SK-N-SH treated with all-trans-retinoic acid at 6 μM for 48 hours (cell line): ENCODE measurements around the gene PVALEF.

ENCODE experiments used
- ARNTL ChIP-seq: fragments of 450-650 bp; formaldehyde crosslinking; IDR thresholded peaks from 2 replicates; pipeline ENCODE4 v1.5.0; 2020; ENCODE audit warnings: low read depth, mild to moderate bottlenecking, moderate library complexity, borderline replicate concordance
- BACH2 ChIP-seq: fragments of 250-450 bp; sonication (Bioruptor Pico); IDR thresholded peaks from 2 replicates; pipeline ENCODE4 v1.9.0; 2021; ENCODE audit warnings: mild to moderate bottlenecking, borderline replicate concordance
- CSDC2 ChIP-seq: fragments of 250-450 bp; sonication (Bioruptor Pico); IDR thresholded peaks from 2 replicates; pipeline ENCODE4 v1.5.0; 2020; ENCODE audit warnings: mild to moderate bottlenecking, moderate library complexity
- GLIS3 ChIP-seq: fragments of 250-450 bp; sonication (Bioruptor Pico); IDR thresholded peaks from 2 replicates; pipeline ENCODE4 v1.5.0; 2020; ENCODE audit warnings: mild to moderate bottlenecking, moderate library complexity
- ISL1 ChIP-seq: fragments of 250-450 bp; sonication (Bioruptor Pico); IDR thresholded peaks from 2 replicates; pipeline ENCODE4 v2.1.2; 2022; ENCODE audit warnings: mild to moderate bottlenecking, moderate library complexity
- PATZ1 ChIP-seq: fragments of 250-450 bp; sonication (Bioruptor Pico); IDR thresholded peaks from 2 replicates; pipeline ENCODE4 v1.8.0; 2020; ENCODE audit warnings: mild to moderate bottlenecking, moderate library complexity, borderline replicate concordance
- POU6F1 ChIP-seq: fragments of 250-450 bp; sonication (Bioruptor Pico); IDR thresholded peaks from 2 replicates; pipeline ENCODE4 v1.8.0; 2021; ENCODE audit warnings: low read depth, mild to moderate bottlenecking, moderate library complexity, borderline replicate concordance
- PPARA ChIP-seq: fragments of 250-450 bp; sonication (Bioruptor Pico); IDR thresholded peaks from 2 replicates; pipeline ENCODE4 v1.5.0; 2020; ENCODE audit warnings: mild to moderate bottlenecking, borderline replicate concordance
- RARB ChIP-seq: fragments of 250-450 bp; sonication (Bioruptor Pico); IDR thresholded peaks from 2 replicates; pipeline ENCODE4 v1.8.0; 2021; ENCODE audit warnings: mild to moderate bottlenecking, moderate library complexity
- SNAI2 ChIP-seq: fragments of 250-450 bp; sonication (Bioruptor Pico); IDR thresholded peaks from 2 replicates; pipeline ENCODE4 v1.5.0; 2020; ENCODE audit warnings: mild to moderate bottlenecking, moderate library complexity
- TCF4 ChIP-seq: fragments of 250-450 bp; sonication (Bioruptor Pico); IDR thresholded peaks from 2 replicates; pipeline ENCODE4 v1.8.0; 2021; ENCODE audit warnings: mild to moderate bottlenecking, moderate library complexity, borderline replicate concordance
- ZFP30 ChIP-seq: fragments of 450-650 bp; formaldehyde crosslinking; IDR thresholded peaks from 2 replicates; pipeline ENCODE4 v1.5.0; 2022; ENCODE audit warnings: mild to moderate bottlenecking, moderate library complexity
- ZNF565 ChIP-seq: fragments of 450-650 bp; formaldehyde crosslinking; conservative IDR thresholded peaks from 2 replicates; pipeline ENCODE4 v1.5.0; 2020; ENCODE audit warnings: low read depth, mild to moderate bottlenecking, moderate library complexity
- TF ChIP-seq, protein P1 (sequence below): fragments of 250-450 bp; sonication (Bioruptor Pico); IDR thresholded peaks from 2 replicates; pipeline ENCODE4 v1.5.1; 2020; ENCODE audit warnings: low read depth, mild to moderate bottlenecking, moderate library complexity

DNA sequence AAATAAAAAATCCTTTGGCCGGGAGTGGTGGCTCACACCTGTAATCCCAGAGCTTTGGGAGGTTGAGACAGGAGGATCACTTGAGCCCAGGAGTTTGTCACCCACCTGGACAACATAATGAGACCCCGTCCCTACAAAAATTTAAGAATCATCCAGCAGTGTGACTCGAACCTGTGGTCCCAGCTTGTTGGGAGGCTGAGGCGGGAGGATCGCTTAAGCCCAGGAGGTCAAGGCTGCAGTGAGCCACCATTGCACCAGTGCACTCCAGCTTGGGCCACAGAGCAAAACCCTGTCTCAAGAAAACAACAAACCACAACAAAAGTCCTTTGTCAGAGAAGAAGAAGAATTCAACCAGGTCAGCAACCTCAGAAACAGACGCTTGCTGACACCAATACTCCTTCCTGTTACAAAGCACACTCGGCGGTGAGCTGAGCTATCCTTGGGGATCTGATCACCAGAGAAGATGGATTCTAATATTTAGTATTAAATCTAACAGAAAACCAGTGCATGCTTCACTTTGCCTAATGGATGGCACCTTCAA, 12.9 kb upstream of the PVALEF start:
- TF ChIP-seq BACH2 (CRISPR knock-in tag) (no peak), GLIS3 (CRISPR knock-in tag) (no peak), RARB (CRISPR knock-in tag) (no peak), PATZ1 (CRISPR knock-in tag) (no peak), ZNF565 (CRISPR knock-in tag) (no peak), POU6F1 (no peak), ISL1 (CRISPR knock-in tag) (no peak), ZFP30 (no peak), PPARA (CRISPR knock-in tag) (no peak), CSDC2 (CRISPR knock-in tag) (no peak), SNAI2 (CRISPR knock-in tag) (no peak), ARNTL (CRISPR knock-in tag) (no peak), TCF4 (CRISPR knock-in tag) (no peak)
- TF ChIP-seq, protein P1, sequence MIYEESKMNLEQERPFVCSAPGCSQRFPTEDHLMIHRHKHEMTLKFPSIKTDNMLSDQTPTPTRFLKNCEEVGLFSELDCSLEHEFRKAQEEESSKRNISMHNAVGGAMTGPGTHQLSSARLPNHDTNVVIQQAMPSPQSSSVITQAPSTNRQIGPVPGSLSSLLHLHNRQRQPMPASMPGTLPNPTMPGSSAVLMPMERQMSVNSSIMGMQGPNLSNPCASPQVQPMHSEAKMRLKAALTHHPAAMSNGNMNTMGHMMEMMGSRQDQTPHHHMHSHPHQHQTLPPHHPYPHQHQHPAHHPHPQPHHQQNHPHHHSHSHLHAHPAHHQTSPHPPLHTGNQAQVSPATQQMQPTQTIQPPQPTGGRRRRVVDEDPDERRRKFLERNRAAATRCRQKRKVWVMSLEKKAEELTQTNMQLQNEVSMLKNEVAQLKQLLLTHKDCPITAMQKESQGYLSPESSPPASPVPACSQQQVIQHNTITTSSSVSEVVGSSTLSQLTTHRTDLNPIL (CRISPR knock-in tag), result no peak
